ENCODE data around the gene CLSTN3. TPM values are rescaled to one million over a fixed set of nuclear protein-coding genes. Genes with fewer than 3 reads are reported as not detected.

The CLSTN3 gene
- total RNA-seq, 1 experiment from 2014 or later = 24.7 TPM

DNA sequence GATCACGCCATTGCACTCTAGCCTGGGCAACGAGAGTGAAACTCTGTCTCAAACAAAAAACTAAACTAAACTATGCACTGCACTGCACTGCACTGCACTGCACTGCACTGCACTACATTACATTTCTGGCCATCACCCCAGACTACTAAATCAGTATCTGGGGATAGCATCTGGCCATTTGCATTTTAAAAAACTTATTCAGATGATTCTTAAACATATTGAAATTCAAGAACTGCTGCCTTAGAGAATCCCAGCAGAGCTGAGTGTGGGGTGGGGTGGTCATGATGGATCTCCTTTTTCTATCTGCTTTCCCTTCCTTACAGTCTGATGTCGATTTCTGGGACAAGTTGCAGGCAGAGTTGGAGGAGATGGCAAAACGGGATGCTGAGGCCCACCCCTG lies 72.9 kb downstream of the CLSTN3 start:
- POLR2A ChIA-PET = no interaction called here
- peaks cover 88% of the 10 kb centered on the region for H3K36me3 Mint-ChIP-seq
- no peak overlapping the region for H3K4me3 Mint-ChIP-seq
- no peaks in the 10 kb centered on the region for H3K4me1 Mint-ChIP-seq
- CTCF ChIA-PET = interaction anchor here (0.7 kb wide), 1 partner anchor 22 kb away, joined by 3 read pairs; no protein-coding TSS in a partner anchor
- no peak overlapping the region for H3K27ac Mint-ChIP-seq
- ATAC-seq (no peak), DNase-seq (ENCODE audit: low spot score) (no peak)
- peaks cover 12% of the 10 kb centered on the region for H3K9me3 Mint-ChIP-seq
- TF ChIP-seq TCF7 (CRISPR knock-in tag; IDR thresholded peaks at IDR 0.05; ENCODE audit: low read depth) = no peak
- TF ChIP-seq SOX15 (CRISPR knock-in tag; IDR thresholded peaks at IDR 0.05) = no peak
- no peak for TF ChIP-seq KAT7 (CRISPR knock-in tag; IDR thresholded peaks at IDR 0.05; ENCODE audit: borderline replicate concordance)
- TF ChIP-seq SMAD3 (CRISPR knock-in tag; IDR thresholded peaks at IDR 0.05; ENCODE audit: borderline replicate concordance) = no peak
- TF ChIP-seq, protein P1, sequence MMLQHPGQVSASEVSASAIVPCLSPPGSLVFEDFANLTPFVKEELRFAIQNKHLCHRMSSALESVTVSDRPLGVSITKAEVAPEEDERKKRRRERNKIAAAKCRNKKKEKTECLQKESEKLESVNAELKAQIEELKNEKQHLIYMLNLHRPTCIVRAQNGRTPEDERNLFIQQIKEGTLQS (CRISPR knock-in tag; conservative IDR thresholded peaks at IDR 0.05) = no peak
- TF ChIP-seq ELF4 (CRISPR knock-in tag; IDR thresholded peaks at IDR 0.05; ENCODE audit: low read depth) = no peak
- TF ChIP-seq, protein P2, sequence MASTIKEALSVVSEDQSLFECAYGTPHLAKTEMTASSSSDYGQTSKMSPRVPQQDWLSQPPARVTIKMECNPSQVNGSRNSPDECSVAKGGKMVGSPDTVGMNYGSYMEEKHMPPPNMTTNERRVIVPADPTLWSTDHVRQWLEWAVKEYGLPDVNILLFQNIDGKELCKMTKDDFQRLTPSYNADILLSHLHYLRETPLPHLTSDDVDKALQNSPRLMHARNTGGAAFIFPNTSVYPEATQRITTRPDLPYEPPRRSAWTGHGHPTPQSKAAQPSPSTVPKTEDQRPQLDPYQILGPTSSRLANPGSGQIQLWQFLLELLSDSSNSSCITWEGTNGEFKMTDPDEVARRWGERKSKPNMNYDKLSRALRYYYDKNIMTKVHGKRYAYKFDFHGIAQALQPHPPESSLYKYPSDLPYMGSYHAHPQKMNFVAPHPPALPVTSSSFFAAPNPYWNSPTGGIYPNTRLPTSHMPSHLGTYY (CRISPR knock-in tag; IDR thresholded peaks at IDR 0.05) = no peak
- TF ChIP-seq FOXK1 (CRISPR knock-in tag; IDR thresholded peaks at IDR 0.05) = no peak
- no peak for TF ChIP-seq NR1H2 (CRISPR knock-in tag; IDR thresholded peaks at IDR 0.05)
- TF ChIP-seq, protein P3, sequence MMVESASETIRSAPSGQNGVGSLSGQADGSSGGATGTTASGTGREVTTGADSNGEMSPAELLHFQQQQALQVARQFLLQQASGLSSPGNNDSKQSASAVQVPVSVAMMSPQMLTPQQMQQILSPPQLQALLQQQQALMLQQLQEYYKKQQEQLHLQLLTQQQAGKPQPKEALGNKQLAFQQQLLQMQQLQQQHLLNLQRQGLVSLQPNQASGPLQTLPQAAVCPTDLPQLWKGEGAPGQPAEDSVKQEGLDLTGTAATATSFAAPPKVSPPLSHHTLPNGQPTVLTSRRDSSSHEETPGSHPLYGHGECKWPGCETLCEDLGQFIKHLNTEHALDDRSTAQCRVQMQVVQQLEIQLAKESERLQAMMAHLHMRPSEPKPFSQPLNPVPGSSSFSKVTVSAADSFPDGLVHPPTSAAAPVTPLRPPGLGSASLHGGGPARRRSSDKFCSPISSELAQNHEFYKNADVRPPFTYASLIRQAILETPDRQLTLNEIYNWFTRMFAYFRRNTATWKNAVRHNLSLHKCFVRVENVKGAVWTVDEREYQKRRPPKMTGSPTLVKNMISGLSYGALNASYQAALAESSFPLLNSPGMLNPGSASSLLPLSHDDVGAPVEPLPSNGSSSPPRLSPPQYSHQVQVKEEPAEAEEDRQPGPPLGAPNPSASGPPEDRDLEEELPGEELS (CRISPR knock-in tag; IDR thresholded peaks at IDR 0.05) = no peak
- TF ChIP-seq, protein P4, sequence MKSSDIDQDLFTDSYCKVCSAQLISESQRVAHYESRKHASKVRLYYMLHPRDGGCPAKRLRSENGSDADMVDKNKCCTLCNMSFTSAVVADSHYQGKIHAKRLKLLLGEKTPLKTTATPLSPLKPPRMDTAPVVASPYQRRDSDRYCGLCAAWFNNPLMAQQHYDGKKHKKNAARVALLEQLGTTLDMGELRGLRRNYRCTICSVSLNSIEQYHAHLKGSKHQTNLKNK (CRISPR knock-in tag; IDR thresholded peaks at IDR 0.05) = no peak
- TF ChIP-seq, protein P5, sequence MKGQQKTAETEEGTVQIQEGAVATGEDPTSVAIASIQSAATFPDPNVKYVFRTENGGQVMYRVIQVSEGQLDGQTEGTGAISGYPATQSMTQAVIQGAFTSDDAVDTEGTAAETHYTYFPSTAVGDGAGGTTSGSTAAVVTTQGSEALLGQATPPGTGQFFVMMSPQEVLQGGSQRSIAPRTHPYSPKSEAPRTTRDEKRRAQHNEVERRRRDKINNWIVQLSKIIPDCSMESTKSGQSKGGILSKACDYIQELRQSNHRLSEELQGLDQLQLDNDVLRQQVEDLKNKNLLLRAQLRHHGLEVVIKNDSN (CRISPR knock-in tag; IDR thresholded peaks at IDR 0.05) = no peak
- no peaks in the 10 kb centered on the region for H3K27me3 Mint-ChIP-seq (ENCODE audit: low read depth)

DNA sequence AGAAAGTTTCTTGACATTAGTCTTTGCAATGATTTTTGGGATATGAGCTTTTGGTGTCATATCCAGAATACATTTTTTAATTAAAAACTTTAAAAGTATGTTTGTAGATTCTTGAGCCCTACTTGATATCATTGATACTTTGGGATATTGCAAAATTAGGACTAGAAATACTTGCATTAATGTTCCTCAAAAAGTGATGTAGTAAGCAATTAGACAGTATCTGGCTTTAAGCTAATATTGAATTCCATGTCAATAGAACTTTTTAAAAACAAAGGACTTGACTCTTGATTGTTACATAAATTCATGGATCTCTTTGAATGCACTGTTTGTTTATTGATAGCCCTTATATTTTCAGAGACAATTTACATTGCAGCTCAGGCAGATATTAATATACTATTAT lies 74.9 kb downstream of the CLSTN3 start:
- ATAC-seq (no peak), DNase-seq (ENCODE audit: low spot score) (no peak)
- Mint-ChIP-seq H3K4me3 (no peak overlapping the region), H3K27ac (no peak overlapping the region), H3K36me3 (peaks cover 94% of the 10 kb centered on the region), H3K9me3 (peaks cover 16% of the 10 kb centered on the region), H3K27me3 (ENCODE audit: low read depth) (no peaks in the 10 kb centered on the region), H3K4me1 (no peaks in the 10 kb centered on the region)
- ChIA-PET POLR2A (no interaction called here), CTCF (no interaction called here)
- TF ChIP-seq SOX15 (CRISPR knock-in tag; IDR thresholded peaks at IDR 0.05) = no peak

DNA sequence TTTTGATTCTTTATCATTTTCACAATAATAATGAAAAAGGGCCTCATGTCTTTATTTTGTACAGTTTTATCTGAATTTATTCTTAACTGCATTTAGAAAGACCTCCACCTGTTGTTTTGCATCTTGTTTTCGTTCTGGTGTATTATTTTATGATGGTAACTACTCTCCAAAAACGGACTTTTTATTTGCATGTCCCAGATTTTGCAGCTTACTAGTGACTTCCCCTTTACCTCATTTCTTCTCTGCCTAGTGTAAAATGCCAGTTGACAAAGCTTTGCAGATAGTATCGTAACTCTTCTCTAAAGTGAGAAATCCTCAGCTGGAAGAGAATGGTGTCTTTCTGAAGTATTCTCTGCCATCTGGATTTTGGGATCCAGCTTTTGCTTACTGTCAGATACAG lies 76.5 kb downstream of the CLSTN3 start:
- ChIA-PET POLR2A (no interaction called here), CTCF (no interaction called here)
- no peaks in the 10 kb centered on the region for H3K27me3 Mint-ChIP-seq (ENCODE audit: low read depth)
- H3K9me3 Mint-ChIP-seq = peaks cover 23% of the 10 kb centered on the region
- DNase-seq (ENCODE audit: low spot score) (no peak), ATAC-seq (no peak)
- TF ChIP-seq FOXK1 (CRISPR knock-in tag; IDR thresholded peaks at IDR 0.05) = no peak
- TF ChIP-seq TEAD1 (CRISPR knock-in tag; IDR thresholded peaks at IDR 0.05) = no peak
- no peak for TF ChIP-seq ZNF317 (CRISPR knock-in tag; IDR thresholded peaks at IDR 0.05; ENCODE audit: borderline replicate concordance, low read depth)
- H3K27ac Mint-ChIP-seq = no peak overlapping the region
- peaks cover 94% of the 10 kb centered on the region for H3K36me3 Mint-ChIP-seq
- H3K4me1 Mint-ChIP-seq = no peaks in the 10 kb centered on the region
- no peak overlapping the region for H3K4me3 Mint-ChIP-seq
